Neutrophil (primary cell): ENCODE results near the gene GPS1.

ENCODE experiments used
- H3K27ac ChIP-seq: fragments of 200-600 bp; sonication (generic); 2 replicates; pipeline ENCODE4 v1.5.1; 2016; ENCODE audit warnings: mild to moderate bottlenecking, moderate library complexity
- H3K27me3 ChIP-seq: fragments of 200-600 bp; sonication (generic); 2 replicates; pipeline ENCODE4 v1.6.0; 2016; ENCODE audit warnings: mild to moderate bottlenecking
- H3K36me3 ChIP-seq: fragments of 200-600 bp; sonication (generic); 2 replicates; pipeline ENCODE4 v1.5.1; 2017
- H3K4me1 ChIP-seq, 2 experiments: fragments of 200-600 bp in 1 of 2; sonication (generic) in 1 of 2; 1 replicate in 1 of 2; 2 replicates in 1 of 2; pipeline versions ENCODE4 v1.5.1 to v1.6.1; 2013 to 2016; ENCODE audit warnings: low read depth in 1 of 2, low read length in 1 of 2, mild to moderate bottlenecking in 1 of 2, moderate library complexity in 1 of 2; ENCODE audit not compliant: control insufficient read depth in 1 of 2, insufficient read depth in 1 of 2
- H3K4me3 ChIP-seq, 2 experiments: fragments of 200-600 bp in 1 of 2; sonication (generic) in 1 of 2; 1 replicate in 1 of 2; 2 replicates in 1 of 2; pipeline ENCODE4 v1.5.1; 2013 to 2016; ENCODE audit warnings: low read depth in 1 of 2, low read length in 1 of 2, mild to moderate bottlenecking in 1 of 2, moderate library complexity in 1 of 2
- H3K9me3 ChIP-seq: fragments of 200-600 bp; sonication (generic); 2 replicates; pipeline ENCODE4 v1.5.1; 2016
- TF ChIP-seq, protein P1 (sequence below): fragments of 200-600 bp; sonication (generic); IDR thresholded peaks from 2 replicates; pipeline ENCODE4 v1.5.1; 2016; ENCODE audit warnings: antibody characterized with exemption

GPS1 gene

DNA sequence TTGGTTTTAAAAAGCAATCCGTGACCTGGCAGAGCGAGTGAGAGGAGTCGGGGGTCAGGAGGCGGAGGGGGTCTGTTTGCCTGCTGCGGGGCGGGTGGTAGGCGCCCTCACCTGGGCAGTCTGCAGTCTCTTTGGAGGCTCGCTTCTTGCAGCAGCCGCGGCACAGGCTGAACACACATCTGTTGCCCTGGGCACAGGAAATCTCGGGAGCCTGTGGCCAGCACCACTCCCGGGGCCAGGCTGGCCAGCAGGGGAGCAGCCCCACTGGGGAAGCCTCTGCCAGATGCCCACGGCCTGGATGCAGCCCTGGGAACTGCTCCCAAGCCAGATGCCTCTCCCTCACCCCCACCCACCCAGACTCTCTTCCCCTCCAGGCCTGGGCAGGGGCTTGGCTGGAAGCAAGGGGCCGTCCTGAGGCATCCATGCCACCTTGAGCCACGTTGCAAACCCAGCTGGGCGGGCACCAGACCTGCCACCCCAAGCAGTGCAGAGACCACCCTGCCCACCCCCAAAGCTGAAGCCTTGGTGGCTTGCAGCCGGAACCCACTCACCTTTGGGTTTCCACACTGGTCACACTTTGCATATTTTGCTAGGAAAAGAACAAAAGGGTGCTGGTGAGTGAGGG, 6.6 kb downstream of the GPS1 start:
- no peak overlapping the region for H3K4me3 ChIP-seq
- no peaks in the 10 kb centered on the region for H3K27me3 ChIP-seq
- peaks cover 97% of the 10 kb centered on the region for H3K36me3 ChIP-seq
- H3K27ac ChIP-seq = no peak overlapping the region
- TF ChIP-seq, protein P1, sequence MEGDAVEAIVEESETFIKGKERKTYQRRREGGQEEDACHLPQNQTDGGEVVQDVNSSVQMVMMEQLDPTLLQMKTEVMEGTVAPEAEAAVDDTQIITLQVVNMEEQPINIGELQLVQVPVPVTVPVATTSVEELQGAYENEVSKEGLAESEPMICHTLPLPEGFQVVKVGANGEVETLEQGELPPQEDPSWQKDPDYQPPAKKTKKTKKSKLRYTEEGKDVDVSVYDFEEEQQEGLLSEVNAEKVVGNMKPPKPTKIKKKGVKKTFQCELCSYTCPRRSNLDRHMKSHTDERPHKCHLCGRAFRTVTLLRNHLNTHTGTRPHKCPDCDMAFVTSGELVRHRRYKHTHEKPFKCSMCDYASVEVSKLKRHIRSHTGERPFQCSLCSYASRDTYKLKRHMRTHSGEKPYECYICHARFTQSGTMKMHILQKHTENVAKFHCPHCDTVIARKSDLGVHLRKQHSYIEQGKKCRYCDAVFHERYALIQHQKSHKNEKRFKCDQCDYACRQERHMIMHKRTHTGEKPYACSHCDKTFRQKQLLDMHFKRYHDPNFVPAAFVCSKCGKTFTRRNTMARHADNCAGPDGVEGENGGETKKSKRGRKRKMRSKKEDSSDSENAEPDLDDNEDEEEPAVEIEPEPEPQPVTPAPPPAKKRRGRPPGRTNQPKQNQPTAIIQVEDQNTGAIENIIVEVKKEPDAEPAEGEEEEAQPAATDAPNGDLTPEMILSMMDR = no peak
- H3K9me3 ChIP-seq = no peaks in the 10 kb centered on the region
- H3K4me1 ChIP-seq = no peaks in the 10 kb centered on the region

DNA sequence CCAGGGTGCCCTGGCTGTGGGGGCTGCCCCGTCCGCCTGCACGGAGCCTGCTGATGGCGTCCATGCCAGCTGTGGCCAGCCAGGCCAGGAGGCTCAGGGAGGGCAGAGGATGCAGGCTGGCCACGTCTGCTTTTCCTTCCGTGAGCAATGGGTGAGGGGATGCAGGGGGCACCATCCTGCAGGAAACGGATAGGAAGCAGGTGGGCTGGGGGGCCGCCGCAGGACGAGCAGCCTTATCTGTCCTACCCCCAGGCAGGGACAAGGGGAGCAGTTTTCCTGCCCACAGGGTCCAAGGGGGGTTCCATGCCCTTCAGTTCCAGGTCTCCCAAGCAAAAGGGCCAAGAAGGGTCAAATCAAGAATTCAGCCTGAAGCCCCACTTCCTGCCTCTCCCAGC, 7.2 kb downstream of the GPS1 start:
- Histone ChIP-seq H3K4me3 (no peak overlapping the region), H3K27me3 (no peaks in the 10 kb centered on the region), H3K4me1 (no peaks in the 10 kb centered on the region), H3K36me3 (peaks cover 97% of the 10 kb centered on the region), H3K27ac (no peak overlapping the region), H3K9me3 (no peaks in the 10 kb centered on the region)
- TF ChIP-seq, protein P1 = no peak

DNA sequence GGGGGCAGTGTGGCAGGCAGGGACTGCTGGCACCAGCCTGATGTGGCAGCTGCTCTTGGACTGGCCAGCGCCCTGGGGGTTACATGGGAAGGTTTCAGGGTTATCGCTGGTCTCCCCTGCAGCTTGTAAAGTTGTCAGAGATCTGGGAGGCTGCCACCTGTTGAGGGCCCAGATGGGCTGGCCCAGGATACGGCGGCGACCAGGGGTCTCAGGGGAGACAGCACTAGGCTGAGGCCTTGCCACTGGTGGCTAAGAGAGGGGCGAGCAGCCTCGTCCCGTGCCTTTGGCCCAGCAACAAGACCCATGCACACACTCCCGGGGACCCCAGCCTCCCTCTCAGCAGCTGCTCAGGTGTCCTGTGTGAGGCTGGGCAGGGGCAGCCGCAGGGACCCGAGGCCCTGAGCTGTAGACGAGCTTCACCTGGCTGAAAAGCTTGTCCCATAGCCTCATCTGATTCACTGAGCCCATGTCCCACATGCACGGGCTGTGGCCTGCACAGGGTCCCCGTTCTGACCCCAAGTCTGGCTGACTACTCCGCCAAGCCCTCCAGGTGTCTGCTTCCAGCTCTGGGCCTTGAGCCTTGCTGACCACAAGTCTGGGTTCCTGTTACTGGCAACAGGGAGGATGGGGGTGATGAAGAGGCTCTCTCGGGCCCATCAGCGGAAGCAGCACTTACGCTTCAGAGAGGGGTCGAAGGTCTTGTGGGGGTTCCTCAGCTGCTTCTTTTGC, 7.7 kb downstream of the GPS1 start:
- H3K9me3 ChIP-seq = no peaks in the 10 kb centered on the region
- no peak overlapping the region for H3K27ac ChIP-seq
- TF ChIP-seq, protein P1 = no peak
- no peak overlapping the region for H3K4me3 ChIP-seq
- H3K27me3 ChIP-seq = no peaks in the 10 kb centered on the region
- H3K36me3 ChIP-seq = peaks cover 91% of the 10 kb centered on the region
- H3K4me1 ChIP-seq = peaks cover 2 to 3% of the 10 kb centered on the region in 2 experiments

DNA sequence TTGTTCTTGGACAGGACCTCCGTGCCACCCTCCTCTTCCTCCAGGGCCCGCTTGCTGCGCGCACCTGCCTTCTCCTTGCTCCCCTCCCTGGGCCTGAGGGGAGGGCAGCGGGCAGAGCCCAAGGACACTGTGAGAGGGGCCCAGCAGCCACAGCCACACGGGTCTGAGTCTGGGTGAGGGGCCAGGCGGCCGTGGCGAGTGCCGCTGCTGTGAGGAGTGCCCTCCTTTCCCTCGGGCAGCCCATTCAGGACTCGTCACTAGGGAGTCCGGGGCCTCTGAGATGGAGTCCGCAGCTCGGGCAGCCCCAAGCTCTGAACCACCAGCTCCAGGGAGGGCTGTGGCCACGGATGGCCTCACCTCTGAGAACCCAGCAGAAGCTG, 8.3 kb downstream of the GPS1 start:
- H3K4me1 ChIP-seq = peaks cover 8 to 9% of the 10 kb centered on the region in 2 experiments
- TF ChIP-seq, protein P1 = no peak
- H3K27ac ChIP-seq = no peak overlapping the region
- H3K27me3 ChIP-seq = no peaks in the 10 kb centered on the region
- H3K9me3 ChIP-seq = no peaks in the 10 kb centered on the region
- H3K4me3 ChIP-seq = no peak overlapping the region
- H3K36me3 ChIP-seq = peaks cover 86% of the 10 kb centered on the region

DNA sequence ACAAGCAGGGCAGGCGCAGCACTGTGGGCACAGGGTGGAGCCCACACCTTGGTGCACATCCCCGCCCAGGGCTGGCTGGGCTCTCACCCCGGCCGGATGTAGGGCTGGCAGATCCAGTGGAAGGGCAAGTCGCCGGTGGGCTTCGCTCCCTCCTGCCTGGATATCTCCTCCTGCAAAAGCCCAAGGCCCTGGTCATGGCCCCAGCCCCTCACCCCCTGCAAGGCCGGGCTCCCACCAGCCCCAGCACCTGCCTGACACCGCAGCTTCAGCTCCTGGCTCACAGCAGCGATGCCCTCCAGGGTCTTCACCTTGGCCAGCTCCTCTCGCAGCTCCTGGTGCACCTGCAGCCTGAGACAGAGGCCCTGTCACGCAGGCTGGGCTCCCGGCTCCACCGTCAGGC, 8.9 kb downstream of the GPS1 start:
- TF ChIP-seq, protein P1 = no peak
- Histone ChIP-seq H3K27me3 (no peaks in the 10 kb centered on the region), H3K4me3 (no peak overlapping the region), H3K9me3 (no peaks in the 10 kb centered on the region), H3K36me3 (peaks cover 80% of the 10 kb centered on the region), H3K27ac (no peak overlapping the region), H3K4me1 (peaks cover 12% of the 10 kb centered on the region in 2 experiments)
